Measurements from ENCODE around the gene KIF26B.
"Not testable (repeated sequence)": the region's sequence is repeated elsewhere in the genome, so short reads cannot be mapped to it uniquely, and the experiment has no call there.

The KIF26B gene

DNA sequence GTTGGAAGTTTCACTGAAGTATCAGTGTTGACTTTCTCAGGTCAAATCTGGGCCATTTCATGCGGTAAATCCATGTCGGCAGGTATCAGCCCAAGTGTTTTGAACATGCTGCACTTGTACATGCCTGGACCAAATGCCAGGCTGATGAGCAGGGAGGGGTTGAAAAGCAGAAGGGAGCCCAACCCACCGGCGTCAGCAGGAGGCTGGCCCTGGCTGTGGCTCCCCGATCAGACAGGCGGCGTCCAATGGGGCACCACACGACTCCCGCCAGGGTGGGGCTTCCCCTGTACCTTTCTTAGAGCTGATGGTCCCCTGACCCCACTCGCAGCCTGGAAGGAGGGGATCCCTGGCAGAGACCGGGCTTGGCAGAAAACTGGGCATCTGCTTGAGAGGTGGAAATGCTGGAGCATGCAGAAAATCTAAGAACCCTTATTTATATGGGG, 540.0 kb downstream of the KIF26B start:
- no peak for DNase-seq (ENCODE audit: low read depth in 2 of 2)

DNA sequence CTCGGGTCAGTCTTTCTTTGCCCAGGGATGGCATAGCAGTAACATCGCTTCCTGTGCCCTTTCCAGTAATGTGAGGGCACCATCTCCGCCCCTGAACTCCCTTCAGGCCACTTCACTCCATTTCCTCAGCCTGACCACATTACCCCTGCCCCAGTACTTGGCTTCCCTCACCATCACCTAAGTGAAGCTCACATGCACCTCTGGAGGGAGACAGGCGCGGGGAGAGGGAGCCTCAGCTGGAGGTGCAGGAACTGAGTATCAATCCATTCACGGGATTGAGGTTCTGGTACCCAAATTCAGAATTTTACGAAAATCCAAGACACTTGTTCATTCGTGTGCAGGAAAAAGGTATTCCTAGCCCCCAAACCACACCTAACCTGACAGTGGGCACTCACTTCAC, 540.4 kb downstream of the KIF26B start:
- DNase-seq (ENCODE audit: low read depth in 2 of 2) = no peak

DNA sequence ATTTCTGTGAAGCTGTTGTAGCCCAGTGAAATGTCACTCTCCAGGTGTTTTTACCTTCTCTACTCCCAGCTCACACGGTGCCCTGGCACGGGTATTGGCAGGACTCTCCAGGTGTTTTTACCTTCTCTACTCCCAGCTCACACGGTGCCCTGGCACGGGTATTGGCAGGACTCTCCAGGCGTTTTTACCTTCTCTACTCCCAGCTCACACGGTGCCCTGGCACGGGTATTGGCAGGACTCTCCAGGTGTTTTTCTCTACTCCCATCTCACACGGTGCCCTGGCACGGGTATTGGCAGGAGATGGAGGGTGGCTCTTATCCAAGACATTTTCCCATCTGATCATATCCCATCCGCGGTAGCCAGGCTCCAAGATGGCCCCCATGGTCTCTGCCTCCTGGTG, 540.9 kb downstream of the KIF26B start:
- DNase-seq (ENCODE audit: low read depth in 2 of 2) = not testable (repeated sequence)

DNA sequence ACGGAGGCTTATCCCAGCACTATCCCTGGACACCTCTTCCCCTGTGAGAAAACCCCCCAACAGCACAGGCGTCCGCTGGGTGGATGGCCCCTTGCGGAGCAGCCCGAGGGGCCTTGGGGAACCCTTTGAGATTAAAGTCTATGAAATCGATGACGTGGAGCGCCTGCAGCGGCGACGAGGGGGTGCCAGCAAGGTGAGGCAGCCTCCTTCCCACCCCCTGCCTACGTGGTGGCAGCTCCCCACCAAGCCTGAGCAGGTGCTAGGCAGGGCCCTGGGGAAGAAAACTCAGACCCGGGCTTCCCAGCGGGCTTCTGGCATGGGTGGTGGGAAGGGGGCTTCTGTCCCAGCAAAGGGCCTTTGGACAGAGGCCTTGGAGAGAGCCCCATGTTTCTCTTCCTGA, 543.3 kb downstream of the KIF26B start:
- no peak for DNase-seq (ENCODE audit: low read depth in 2 of 2)

DNA sequence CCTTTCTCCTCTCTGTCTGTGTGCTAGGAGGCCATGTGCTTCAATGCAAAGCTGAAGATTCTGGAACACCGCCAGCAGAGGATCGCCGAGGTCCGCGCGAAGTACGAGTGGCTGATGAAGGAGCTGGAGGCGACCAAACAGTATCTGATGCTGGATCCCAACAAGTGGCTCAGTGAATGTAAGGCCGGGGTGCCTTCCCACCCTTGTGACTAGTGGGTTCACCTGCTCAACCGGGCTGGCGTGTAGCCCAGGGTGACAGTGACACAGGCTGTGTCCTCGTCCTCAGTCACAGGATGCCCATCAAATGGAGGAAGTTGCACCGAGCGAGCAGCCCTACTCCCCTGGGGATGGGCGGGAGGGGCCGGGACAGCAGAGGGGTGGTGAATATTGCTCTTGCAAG, 544.1 kb downstream of the KIF26B start:
- no peak for DNase-seq (ENCODE audit: low read depth in 2 of 2)

DNA sequence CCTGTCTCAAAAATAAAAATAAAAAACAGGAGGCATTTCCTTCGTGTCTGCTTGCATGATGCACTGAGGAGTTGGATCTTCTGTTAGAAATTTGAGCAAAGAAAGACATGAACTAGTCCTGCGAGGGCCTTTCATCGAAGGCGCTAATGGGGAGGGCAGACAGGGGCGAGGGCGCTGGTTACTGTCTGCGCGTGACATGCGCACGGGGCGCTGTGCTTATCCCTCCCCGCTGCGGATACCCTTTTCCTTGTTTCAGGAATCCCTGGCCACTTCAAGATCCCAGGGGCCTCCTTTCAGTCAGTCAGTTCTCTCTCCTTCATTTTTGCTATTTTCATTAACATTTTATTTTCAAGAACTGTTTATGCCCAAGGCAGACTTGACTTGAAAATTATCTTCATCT, 545.8 kb downstream of the KIF26B start:
- DNase-seq (ENCODE audit: low read depth in 2 of 2) = no peak

DNA sequence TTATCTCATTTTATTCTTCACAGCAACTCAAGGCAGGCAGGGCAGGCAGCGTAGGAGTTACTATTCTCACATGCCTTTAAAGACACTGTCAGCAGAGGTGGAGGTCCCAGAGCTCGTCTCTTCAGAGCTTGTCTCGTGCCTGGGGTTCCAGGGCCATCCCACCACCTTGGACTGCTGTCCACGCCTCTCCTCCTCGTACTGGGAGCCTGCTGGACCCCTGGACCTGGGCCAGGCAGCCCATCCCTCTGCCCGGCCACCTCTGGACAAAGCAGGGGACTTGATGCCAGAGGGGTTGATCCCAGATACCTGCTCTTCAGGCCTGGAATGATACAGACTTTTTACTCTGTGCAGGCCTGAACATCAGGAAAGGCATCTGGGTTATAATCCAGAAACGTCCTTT, 546.8 kb downstream of the KIF26B start:
- no peak for DNase-seq (ENCODE audit: low read depth in 2 of 2)

DNA sequence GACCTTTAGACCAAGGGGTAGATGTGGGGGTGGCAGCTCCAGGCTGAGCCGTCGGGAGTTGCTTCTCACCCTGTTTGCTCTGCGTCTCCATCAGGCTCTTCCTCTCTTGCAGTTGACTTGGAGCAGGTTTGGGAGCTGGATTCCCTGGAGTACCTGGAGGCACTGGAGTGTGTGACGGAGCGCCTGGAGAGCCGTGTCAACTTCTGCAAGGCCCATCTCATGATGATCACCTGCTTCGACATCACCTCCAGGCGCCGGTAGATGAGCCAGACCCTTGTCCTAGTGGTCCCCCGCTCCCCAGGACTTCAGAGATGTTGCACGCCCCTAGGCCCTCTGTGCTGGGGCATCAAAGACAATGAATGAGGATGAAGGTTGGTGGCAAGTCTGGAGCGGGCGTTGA, 547.6 kb downstream of the KIF26B start:
- no peak for DNase-seq (ENCODE audit: low read depth in 2 of 2)

DNA sequence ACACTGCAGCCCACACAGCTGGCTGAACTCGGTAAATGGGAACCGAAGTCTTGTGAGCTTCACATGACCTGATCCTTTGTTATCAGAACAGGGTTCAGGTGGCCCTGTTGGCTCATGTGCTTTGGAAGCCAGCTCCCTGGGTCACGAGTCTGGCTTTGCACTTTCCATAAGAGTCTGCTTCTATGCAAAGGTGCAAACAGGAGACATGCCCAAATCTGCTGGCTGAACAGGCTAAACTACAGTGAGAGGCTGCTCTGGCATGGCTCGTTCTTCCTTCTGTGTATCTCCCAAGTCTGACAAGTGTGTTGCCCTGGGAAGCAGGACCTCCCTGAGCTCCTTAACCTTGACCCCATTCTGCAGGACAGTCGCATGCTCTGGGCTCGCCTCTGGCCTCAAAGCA, 549.6 kb downstream of the KIF26B start:
- no peak for DNase-seq (ENCODE audit: low read depth in 2 of 2)

DNA sequence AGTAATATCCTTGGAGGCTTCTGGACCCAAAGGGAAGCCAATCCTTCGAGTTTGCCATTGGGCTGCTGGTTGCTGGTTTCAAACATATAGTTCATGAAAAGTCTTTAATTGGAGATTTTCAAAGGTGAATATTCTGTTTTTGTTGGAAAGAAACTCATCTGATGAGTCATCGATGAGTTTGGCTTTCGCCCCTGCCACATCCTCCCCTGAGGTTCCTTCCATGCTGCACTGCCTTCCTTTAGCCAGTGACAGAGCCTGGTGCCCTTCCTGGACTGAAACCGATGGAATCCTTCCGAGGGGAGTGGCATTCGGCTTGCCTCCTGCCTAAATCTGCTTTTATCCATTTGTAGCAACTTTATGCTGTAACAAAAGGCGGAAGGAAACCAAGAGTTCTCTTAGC, 550.0 kb downstream of the KIF26B start:
- DNase-seq (ENCODE audit: low read depth in 2 of 2) = no peak

DNA sequence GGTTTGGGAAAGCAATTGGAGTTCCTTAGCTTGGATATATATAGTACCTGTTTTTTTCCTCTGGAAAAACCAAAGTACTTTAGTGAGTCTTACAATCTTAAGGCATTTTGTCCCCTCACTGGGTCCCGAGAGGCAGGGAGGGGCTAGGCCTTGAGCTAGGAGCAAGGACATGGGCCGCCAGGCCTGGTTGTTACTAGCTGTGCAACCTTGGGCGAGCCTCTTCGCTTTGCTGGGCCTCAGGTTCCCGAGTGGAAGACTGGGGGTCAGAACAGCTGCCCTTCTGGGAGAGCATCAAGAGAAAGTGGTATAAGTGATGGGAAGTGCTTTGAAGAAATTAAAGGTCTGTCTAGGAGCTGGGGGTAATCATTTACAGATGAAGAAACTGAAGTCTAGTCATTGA, 553.2 kb downstream of the KIF26B start:
- DNase-seq (ENCODE audit: low read depth in 2 of 2) = no peak

DNA sequence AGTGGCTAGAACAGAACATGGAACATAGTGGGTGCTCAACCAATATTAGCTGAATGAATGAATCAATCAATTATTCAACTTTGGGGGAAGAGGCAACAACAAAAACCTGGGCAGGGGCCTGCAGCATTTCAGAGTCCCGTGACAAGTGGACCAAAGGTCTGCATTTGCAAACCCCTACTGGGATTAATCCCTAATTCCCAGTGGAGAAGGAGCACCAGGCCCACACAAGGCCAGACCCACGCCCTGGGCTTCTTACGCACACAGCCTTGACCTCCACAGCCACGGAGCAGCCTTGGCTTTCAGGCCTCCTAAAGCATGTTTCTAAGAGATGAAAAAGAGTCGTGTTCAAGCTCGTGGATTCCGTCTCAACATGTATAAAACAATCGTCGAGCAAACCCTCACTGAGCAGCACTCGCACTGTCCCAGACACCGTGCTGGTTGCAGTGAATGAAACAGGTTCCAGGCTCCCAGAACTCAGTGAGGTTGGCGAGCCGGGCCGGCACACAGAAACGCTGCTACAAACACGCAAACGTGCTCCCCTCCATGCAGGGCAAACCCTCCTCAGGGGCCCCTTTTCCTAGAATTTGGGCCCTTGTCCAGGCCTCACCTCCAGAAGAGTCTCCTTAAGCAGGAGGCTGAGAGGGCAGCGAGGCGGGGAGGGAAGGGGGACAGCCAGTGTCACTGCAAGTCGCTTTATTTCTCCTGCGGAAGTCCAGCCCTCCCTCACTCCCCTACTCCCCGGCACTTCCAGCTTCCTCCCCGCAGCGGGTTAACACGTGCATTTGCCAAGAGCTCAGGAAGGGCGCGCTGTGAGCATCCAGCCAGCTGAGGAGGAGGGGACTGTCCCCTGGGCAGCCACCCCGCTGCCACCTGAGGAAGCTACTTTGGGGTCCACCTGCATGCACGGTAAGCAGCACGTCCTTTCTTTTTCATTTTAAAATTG, 556.4 kb downstream of the KIF26B start:
- no peak for DNase-seq (ENCODE audit: low read depth in 2 of 2)

DNA sequence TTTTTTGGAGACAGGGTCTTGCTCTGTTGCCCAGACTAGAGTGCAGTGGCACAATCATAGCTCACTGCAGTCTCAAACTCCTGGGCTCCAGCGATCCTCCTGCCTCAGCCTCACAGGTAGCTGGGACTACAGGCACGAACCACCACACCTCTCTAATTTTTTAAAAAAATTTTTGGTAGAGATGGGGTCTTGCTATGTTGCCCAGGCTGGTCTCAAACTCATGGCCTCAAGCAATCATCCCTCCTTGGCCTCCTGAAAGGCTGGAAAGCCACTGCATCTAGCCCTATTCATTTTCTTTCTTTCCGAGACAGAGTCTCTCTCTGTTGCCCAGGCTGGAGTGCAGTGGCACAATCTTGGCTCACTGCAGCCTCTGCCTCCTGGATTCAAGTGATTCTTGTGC, 559.2 kb downstream of the KIF26B start:
- DNase-seq (ENCODE audit: low read depth in 2 of 2) = not testable (repeated sequence)

DNA sequence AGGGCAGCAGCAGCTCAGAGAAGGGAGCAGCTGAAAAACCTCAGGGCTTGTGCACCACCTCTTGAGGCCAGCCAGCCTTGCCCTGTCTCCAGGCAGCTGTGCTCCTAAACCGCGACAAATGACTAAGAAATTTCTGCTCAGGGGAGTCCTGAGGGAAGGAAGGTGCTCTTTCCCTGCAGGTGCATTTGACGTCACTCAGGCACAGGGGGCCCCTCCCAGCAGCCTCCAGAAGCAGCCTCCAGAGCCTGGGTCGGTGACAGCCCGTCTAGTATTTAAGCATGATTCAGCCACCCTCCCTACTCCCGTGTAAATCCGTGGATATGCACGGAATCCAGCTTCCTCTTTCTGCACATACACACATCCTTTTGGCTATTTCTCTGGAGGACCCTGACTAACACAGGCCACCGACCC, 560.5 kb downstream of the KIF26B start:
- no peak for DNase-seq (ENCODE audit: low read depth in 2 of 2)

DNA sequence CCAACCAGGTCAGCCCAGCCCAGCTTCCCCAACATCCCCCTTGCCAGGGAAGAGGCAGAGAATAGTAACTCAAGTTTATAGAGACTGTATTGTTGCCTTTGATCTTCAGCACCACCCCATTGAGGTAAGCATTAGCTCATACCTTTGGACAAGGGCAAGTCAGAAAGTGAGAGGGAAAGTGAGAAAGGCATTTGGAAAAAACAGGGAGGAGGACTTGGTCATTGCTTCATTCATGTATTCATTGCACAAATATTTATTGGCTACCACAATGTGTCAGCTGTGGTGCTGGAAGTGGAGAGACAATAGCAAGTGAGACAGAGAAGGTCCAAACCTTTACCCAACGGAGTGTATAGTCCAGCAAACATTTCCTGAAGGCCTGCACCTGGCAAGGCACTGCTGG, 561.2 kb downstream of the KIF26B start:
- no peak for DNase-seq (ENCODE audit: low read depth in 2 of 2)

DNA sequence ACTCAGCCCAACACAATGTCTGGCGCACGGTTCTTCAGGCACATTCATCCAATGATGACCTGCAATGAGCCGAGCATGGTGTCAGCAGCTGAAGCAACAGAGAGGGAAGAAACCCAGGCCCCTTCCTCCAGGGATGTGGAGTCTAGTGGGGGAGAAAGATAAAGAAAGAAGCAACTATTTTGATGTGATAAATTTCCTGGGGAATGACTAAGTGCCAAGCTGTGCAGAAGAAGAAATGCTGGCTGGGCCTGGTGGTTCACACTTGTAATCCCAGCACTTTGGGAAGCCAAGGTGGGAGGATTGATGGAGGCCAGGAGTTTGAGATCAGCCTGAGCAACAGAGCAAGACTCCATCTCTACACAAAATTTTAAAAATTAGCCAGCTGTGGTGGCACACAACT, 561.8 kb downstream of the KIF26B start:
- DNase-seq (ENCODE audit: low read depth in 2 of 2) = no peak

DNA sequence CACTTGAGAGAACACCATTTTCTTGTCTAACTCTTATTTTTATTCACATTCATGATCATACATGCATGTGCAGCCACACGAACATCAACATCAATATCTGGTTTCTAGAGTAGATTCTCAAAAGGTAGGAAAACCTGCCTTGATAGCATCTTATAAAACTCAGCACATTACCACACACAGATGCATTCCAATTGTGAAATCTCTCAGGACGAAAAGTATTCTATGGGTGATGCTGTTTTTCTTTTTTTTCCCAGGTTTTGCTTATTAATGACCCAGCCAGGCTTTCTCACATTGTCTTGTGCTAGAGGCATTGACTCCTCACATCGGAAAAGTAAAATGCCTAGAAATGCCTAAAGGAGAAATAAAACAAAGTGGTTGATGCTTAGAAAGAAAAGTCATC, 562.8 kb downstream of the KIF26B start:
- DNase-seq (ENCODE audit: low read depth in 2 of 2) = no peak

DNA sequence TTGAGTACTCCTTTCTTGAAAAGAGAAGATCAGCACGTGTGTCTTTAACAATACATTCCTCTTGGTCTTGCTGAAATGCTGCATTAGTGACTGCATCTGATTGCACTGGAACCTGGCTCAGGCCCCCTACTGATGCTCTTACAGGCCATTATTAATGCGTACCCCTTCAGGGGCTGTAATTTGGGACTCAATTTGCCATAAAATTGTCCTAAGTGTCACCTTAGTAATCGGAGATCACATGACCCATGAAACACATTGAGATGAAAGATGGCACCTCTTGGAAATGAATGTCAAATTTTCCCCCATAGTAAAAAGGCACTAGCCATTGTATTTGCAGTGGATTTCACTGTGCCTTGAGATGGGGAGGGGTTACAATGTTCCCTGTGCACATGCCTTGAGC, 563.3 kb downstream of the KIF26B start:
- no peak for DNase-seq (ENCODE audit: low read depth in 2 of 2)

DNA sequence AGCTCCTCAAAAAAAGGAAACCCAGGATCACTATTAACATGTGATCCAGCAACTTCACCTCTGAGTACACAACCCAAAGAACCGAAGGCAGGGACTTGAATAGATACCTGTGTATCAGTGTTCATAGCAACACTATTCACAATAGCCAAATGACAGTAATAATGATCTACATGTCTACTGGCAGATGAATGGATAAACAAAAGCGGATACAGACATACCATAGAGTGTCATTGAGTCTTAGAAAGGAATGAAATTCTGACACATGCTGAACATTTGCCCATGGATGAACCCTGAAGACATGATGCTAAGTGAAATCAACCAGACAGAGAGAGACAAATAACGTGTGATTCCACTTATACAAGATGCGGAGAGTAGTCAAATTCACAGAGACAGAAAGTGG, 564.2 kb downstream of the KIF26B start:
- DNase-seq (ENCODE audit: low read depth in 2 of 2) = no peak

DNA sequence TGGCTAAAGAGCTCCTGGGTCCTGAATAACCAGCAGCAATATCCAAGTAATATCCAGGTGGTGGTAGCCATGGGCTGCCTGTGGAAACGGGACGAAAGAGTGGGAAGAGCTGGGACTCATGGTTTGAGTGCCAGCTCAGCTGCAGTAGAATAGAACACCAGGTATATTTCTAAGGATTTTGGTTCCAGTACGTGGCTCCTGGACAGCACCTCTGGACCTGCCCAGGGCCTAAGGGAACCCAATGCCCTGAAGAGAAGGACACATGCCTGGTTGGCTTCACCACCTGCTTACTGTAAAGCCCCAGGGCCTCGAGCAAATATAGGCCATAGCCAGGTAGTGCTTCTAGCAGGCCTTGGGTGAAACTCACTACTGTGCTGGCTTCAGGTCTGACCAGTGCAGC, 566.7 kb downstream of the KIF26B start:
- no peak for DNase-seq (ENCODE audit: low read depth in 2 of 2)

DNA sequence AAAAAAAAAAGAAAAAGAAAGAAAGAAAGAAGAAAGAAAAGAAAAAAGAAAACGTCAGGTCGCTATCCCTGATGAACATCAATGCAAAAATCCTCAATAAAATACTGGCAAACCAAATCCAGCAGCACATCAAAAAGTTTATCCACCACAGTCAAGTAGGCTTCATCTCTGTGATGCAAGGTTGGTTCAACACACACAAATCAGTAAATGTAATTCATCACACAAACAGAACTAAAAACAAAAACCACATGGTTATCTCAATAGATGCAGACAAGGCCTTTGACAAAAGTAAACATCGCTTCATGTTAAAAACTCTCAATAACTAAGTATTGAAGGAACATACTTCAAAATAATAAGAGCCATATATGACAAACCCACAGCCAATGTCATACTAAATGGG, 573.2 kb downstream of the KIF26B start:
- DNase-seq (ENCODE audit: low read depth in 2 of 2) = not testable (repeated sequence)

DNA sequence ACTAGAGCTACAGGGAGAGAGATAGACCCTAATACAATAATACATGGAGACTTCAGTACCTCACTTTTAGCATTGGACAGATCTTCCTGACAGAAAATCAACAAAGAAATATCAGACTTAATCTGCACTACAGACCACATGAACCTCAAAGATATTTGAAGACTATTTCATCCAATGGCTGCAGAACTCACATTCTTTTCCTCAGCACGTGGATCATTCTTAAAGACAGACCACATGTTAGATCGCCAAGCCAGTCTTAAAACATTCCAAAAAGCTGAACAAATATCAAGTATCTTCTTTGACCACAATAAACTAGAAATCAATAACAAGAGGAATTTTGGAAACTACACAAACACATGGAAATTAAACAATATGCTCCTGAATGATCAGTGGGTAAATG, 576.0 kb downstream of the KIF26B start:
- DNase-seq (ENCODE audit: low read depth in 2 of 2) = no peak

DNA sequence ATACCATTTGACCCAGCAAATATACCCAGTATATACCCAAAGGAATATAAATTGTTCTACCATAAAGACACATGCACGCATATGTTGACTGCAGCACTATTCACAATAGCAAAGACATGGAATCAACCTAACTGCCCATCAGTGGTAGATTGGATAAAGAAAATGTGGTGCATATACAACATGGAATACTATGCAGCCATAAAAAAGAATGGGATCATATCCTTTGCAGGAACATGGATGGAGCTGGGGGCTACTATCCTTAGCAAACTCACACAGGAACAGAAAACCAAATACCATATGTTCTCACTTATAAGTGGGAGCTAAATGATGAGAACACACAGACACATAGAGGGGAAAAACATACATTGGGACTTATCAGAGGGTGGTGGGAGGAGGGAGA, 585.6 kb downstream of the KIF26B start:
- DNase-seq (ENCODE audit: low read depth in 2 of 2) = not testable (repeated sequence)

DNA sequence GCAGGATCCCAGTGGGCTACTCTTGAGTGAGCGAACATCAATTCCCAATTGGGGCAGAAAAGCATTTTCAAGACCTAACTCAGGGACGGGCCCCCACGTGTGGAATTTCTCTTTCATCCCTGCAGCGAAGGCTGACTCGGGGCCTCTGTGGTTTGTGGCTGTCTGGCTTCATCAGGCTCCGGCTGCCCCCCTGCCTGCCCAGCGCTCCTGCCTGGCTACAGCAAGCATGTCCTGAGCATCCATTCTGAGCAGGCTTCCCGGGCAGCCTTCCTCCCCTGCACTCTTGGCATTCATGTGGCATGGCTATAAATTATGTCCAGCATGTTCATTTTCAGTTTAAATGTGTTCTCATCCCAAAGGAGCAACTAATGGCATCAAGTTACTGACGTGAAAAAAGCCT, 588.1 kb downstream of the KIF26B start:
- no peak for DNase-seq (ENCODE audit: low read depth in 2 of 2)

All from stimulated activated CD4-positive, alpha-beta T cell treated with anti-CD3 and anti-CD28 coated beads, Interleukin-1b, Interleukin-23, amount 100 ng/mL, for 4 hours (primary cell).